ENCODE measurements around the gene BCAS2.

- TF ChIP-seq CTCF (IDR thresholded peaks at IDR 0.05) = no peak
- no peak for TF ChIP-seq POLR2A (IDR thresholded peaks at IDR 0.05)
- TF ChIP-seq EP300 (IDR thresholded peaks at IDR 0.05) = no peak
Observed at GRCh38 chr1:114552106-114552639, 29.2 kb downstream of the BCAS2 start.
